H9 (cell line): ENCODE results near the gene EDDM13. TPM values are rescaled to one million over a fixed set of nuclear protein-coding genes. Genes with fewer than 3 reads are reported as not detected.

Source experiments
- DNase-seq: peaks from one replicate; pipeline ENCODE4 v3.0.0-alpha.2; 2017
- H2AFZ ChIP-seq: one replicate; pipeline ENCODE4 v1.6.1; 2013; ENCODE audit warnings: mild to moderate bottlenecking, low read length, control low read depth, moderate library complexity
- H2AK5ac ChIP-seq: 2 replicates; pipeline ENCODE4 v1.6.1; 2013; ENCODE audit warnings: low read length, control low read depth, mixed read lengths; ENCODE audit not compliant: insufficient read length
- H2BK120ac ChIP-seq: one replicate; pipeline ENCODE4 v1.6.1; 2013; ENCODE audit warnings: low read depth, mild to moderate bottlenecking, low read length, control low read depth, inconsistent platforms; ENCODE audit not compliant: poor library complexity, severe bottlenecking
- H2BK12ac ChIP-seq: 2 replicates; pipeline ENCODE4 v1.6.1; 2013; ENCODE audit warnings: low read length, control low read depth, mixed read lengths, low read depth; ENCODE audit not compliant: insufficient read length
- H2BK15ac ChIP-seq: 2 replicates; pipeline ENCODE4 v1.6.1; 2013; ENCODE audit warnings: low read depth, low read length, control low read depth
- H2BK20ac ChIP-seq: one replicate; pipeline ENCODE4 v1.6.1; 2013; ENCODE audit warnings: low read depth, mild to moderate bottlenecking, low read length, control low read depth, inconsistent platforms; ENCODE audit not compliant: poor library complexity, severe bottlenecking
- H2BK5ac ChIP-seq: 2 replicates; pipeline ENCODE4 v1.6.1; 2013; ENCODE audit warnings: low read length, control low read depth, mixed read lengths; ENCODE audit not compliant: insufficient read length
- H3K14ac ChIP-seq: 2 replicates; pipeline ENCODE4 v1.6.1; 2013; ENCODE audit warnings: low read length, control low read depth; ENCODE audit not compliant: insufficient read depth
- H3K18ac ChIP-seq: 2 replicates; pipeline ENCODE4 v1.6.1; 2013; ENCODE audit warnings: low read depth, mild to moderate bottlenecking, mixed read lengths, low read length, control low read depth; ENCODE audit not compliant: insufficient read length
- H3K23ac ChIP-seq: 2 replicates; pipeline ENCODE4 v1.6.1; 2013; ENCODE audit warnings: low read length, control low read depth, mixed read lengths, low read depth; ENCODE audit not compliant: insufficient read length
- H3K23me2 ChIP-seq: 2 replicates; pipeline ENCODE4 v1.6.1; 2013; ENCODE audit warnings: low read depth, mild to moderate bottlenecking, mixed read lengths, low read length, control low read depth; ENCODE audit not compliant: insufficient read length, poor library complexity, severe bottlenecking
- H3K27ac ChIP-seq: 2 replicates; pipeline ENCODE4 v1.5.1; 2013; ENCODE audit warnings: low read length, control low read depth, mixed read lengths, low read depth; ENCODE audit not compliant: insufficient read length
- H3K27me3 ChIP-seq: 2 replicates; pipeline ENCODE4 v1.6.1; 2013; ENCODE audit warnings: low read length, control low read depth, inconsistent platforms; ENCODE audit not compliant: insufficient read depth
- H3K4ac ChIP-seq: 2 replicates; pipeline ENCODE4 v1.6.1; 2013; ENCODE audit warnings: low read depth, mild to moderate bottlenecking, control low read depth, inconsistent platforms, low read length, moderate library complexity
- H3K4me1 ChIP-seq: 2 replicates; pipeline ENCODE4 v1.6.1; 2013; ENCODE audit warnings: low read length, control low read depth, inconsistent platforms; ENCODE audit not compliant: insufficient read depth
- H3K4me2 ChIP-seq: 2 replicates; pipeline ENCODE4 v1.6.1; 2013; ENCODE audit warnings: low read length, control low read depth, mixed read lengths; ENCODE audit not compliant: insufficient read length, insufficient read depth
- H3K56ac ChIP-seq: 2 replicates; pipeline ENCODE4 v1.6.1; 2013; ENCODE audit warnings: low read depth, mild to moderate bottlenecking, mixed read lengths, low read length, control low read depth; ENCODE audit not compliant: insufficient read length
- H3K79me1 ChIP-seq: 2 replicates; pipeline ENCODE4 v1.6.1; 2013; ENCODE audit warnings: low read depth, mild to moderate bottlenecking, moderate library complexity, low read length, control low read depth, inconsistent platforms; ENCODE audit not compliant: insufficient read depth, poor library complexity, severe bottlenecking
- H3K79me2 ChIP-seq: 2 replicates; pipeline ENCODE4 v1.6.1; 2013; ENCODE audit warnings: low read length, control low read depth, inconsistent platforms; ENCODE audit not compliant: insufficient read depth
- H3K9ac ChIP-seq: 2 replicates; pipeline ENCODE4 v1.6.1; 2013; ENCODE audit warnings: low read length, control low read depth, mixed read lengths; ENCODE audit not compliant: insufficient read length; ENCODE audit errors: extremely low read depth
- H3K9me3 ChIP-seq: one replicate; pipeline ENCODE4 v1.6.1; 2013; ENCODE audit warnings: low read depth, low read length, inconsistent platforms; ENCODE audit not compliant: control insufficient read depth
- H3T11ph ChIP-seq: one replicate; pipeline ENCODE4 v1.6.1; 2013; ENCODE audit warnings: mild to moderate bottlenecking, low read length, control low read depth, inconsistent platforms
- H4K20me1 ChIP-seq: one replicate; pipeline ENCODE4 v1.6.1; 2013; ENCODE audit not compliant: control insufficient read depth, insufficient read length, insufficient read depth
- H4K5ac ChIP-seq: 2 replicates; pipeline ENCODE4 v1.6.1; 2013; ENCODE audit warnings: low read depth, mild to moderate bottlenecking, mixed read lengths, low read length, control low read depth; ENCODE audit not compliant: insufficient read length
- H4K8ac ChIP-seq: replicated peaks from 2 replicates; pipeline ENCODE4 v1.6.1; 2013; ENCODE audit warnings: low read length, control low read depth, mixed read lengths, low read depth; ENCODE audit not compliant: insufficient read length
- H4K91ac ChIP-seq: 2 replicates; pipeline ENCODE4 v1.6.1; 2013; ENCODE audit warnings: low read depth, mild to moderate bottlenecking, moderate library complexity, mixed read lengths, low read length, control low read depth; ENCODE audit not compliant: insufficient read length
- H3K27ac Mint-ChIP-seq, 3 experiments: 2 replicates in 2 of 3; 3 replicates in 1 of 3; pipeline ENCODE4 v1.8.0; 2020 to 2021; ENCODE audit warnings: mixed read lengths in 3 of 3, mild to moderate bottlenecking in 1 of 3, moderate library complexity in 1 of 3
- H3K27me3 Mint-ChIP-seq: 2 replicates; pipeline ENCODE4 v1.8.0; 2021; ENCODE audit warnings: low read depth, mild to moderate bottlenecking, moderate library complexity, mixed read lengths
- H3K36me3 Mint-ChIP-seq, 3 experiments: 2 replicates in 2 of 3; 3 replicates in 1 of 3; pipeline ENCODE4 v1.8.0; 2020 to 2021; ENCODE audit warnings: low read depth in 3 of 3, mixed read lengths in 3 of 3; ENCODE audit not compliant: insufficient read depth in 1 of 3
- H3K4me1 Mint-ChIP-seq, 2 experiments: 2 replicates each; pipeline ENCODE4 v1.8.0; 2020; ENCODE audit warnings: mixed read lengths in 2 of 2
- H3K4me3 Mint-ChIP-seq, 2 experiments: 2 replicates in 1 of 2; 3 replicates in 1 of 2; pipeline ENCODE4 v1.8.0; 2020 to 2021; ENCODE audit warnings: mild to moderate bottlenecking in 2 of 2, mixed read lengths in 2 of 2, moderate library complexity in 1 of 2
- H3K9me3 Mint-ChIP-seq, 2 experiments: 2 replicates in 1 of 2; 3 replicates in 1 of 2; pipeline ENCODE4 v1.8.0; 2020; ENCODE audit warnings: mild to moderate bottlenecking in 2 of 2, mixed read lengths in 2 of 2, moderate library complexity in 1 of 2
- WGBS: extraction: QIAGEN DNeasy Blood & Tissue Kit; methylation state at CpG from one replicate; pipeline ENCODE4 v1.1.7; 2013; ENCODE audit warnings: missing lambda C conversion rate, low lambda C conversion rate, mixed read lengths; ENCODE audit not compliant: insufficient read length; ENCODE audit errors: extremely low coverage; 5-methylcytosine and 5-hydroxymethylcytosine counted together
- total RNA-seq: library from RNA; stranded (reverse); gene quantifications from 2 replicates; pipeline ENCODE4 v1.2.1, GENCODE V29; 2021
- TF ChIP-seq, protein P1 (sequence below): fragments of 200-600 bp; sonication (generic); conservative IDR thresholded peaks from 3 replicates; pipeline ENCODE4 v1.8.0; 2021; ENCODE audit warnings: antibody characterized with exemption, mild to moderate bottlenecking

The EDDM13 gene
- total RNA-seq, 1 experiment from 2014 or later = not detected

GRCh38 chr19:56317749-56318148 lies 45.2 kb downstream of the EDDM13 start:
- no peak overlapping the region for H4K91ac ChIP-seq
- Mint-ChIP-seq H3K4me3 (no peak overlapping the region), H3K27me3 (peaks cover 19% of the 10 kb centered on the region), H3K27ac (no peak overlapping the region), H3K9me3 (peaks cover 11 to 13% of the 10 kb centered on the region in 2 experiments; a peak in 4 of 5 replicates), H3K36me3 (no peaks in the 10 kb centered on the region; a peak in 1 of 7 replicates), H3K4me1 (peaks cover 10 to 14% of the 10 kb centered on the region in 2 experiments)
- H2AFZ ChIP-seq = no peak overlapping the region
- H2AK5ac ChIP-seq = no peak overlapping the region
- H3K14ac ChIP-seq = no peak overlapping the region
- H2BK20ac ChIP-seq = no peak overlapping the region
- no CpG with 5 or more reads among the region's 2 CpGs for WGBS
- no peak overlapping the region for H3K9ac ChIP-seq
- H4K20me1 ChIP-seq = no peaks in the 10 kb centered on the region
- DNase-seq = no peak
- H4K8ac ChIP-seq = no peak overlapping the region
- no peaks in the 10 kb centered on the region for H3K4me1 ChIP-seq
- no peaks in the 10 kb centered on the region for H3K27me3 ChIP-seq
- TF ChIP-seq, protein P1, sequence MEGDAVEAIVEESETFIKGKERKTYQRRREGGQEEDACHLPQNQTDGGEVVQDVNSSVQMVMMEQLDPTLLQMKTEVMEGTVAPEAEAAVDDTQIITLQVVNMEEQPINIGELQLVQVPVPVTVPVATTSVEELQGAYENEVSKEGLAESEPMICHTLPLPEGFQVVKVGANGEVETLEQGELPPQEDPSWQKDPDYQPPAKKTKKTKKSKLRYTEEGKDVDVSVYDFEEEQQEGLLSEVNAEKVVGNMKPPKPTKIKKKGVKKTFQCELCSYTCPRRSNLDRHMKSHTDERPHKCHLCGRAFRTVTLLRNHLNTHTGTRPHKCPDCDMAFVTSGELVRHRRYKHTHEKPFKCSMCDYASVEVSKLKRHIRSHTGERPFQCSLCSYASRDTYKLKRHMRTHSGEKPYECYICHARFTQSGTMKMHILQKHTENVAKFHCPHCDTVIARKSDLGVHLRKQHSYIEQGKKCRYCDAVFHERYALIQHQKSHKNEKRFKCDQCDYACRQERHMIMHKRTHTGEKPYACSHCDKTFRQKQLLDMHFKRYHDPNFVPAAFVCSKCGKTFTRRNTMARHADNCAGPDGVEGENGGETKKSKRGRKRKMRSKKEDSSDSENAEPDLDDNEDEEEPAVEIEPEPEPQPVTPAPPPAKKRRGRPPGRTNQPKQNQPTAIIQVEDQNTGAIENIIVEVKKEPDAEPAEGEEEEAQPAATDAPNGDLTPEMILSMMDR = no peak
- no peak overlapping the region for H2BK15ac ChIP-seq
- H3K23ac ChIP-seq = no peak overlapping the region
- peaks cover 9% of the 10 kb centered on the region for H3K23me2 ChIP-seq
- no peak overlapping the region for H3K27ac ChIP-seq
- no peak overlapping the region for H2BK5ac ChIP-seq
- H3K79me2 ChIP-seq = no peaks in the 10 kb centered on the region
- no peak overlapping the region for H2BK12ac ChIP-seq
- H3K4me2 ChIP-seq = no peak overlapping the region
- H3K79me1 ChIP-seq = no peaks in the 10 kb centered on the region
- H3T11ph ChIP-seq = no peak overlapping the region
- no peaks in the 10 kb centered on the region for H3K9me3 ChIP-seq
- H3K18ac ChIP-seq = no peak overlapping the region
- H3K4ac ChIP-seq = no peak overlapping the region
- no peak overlapping the region for H2BK120ac ChIP-seq
- H4K5ac ChIP-seq = no peak overlapping the region
- no peak overlapping the region for H3K56ac ChIP-seq
